ENCODE data around the gene POM121L12.

POM121L12 gene

GRCh38 chr7:53035499-53036412 is at the start of gene POM121L12:
TSS of gene POM121L12 (plus strand) at chr7:53035633. CDS start at chr7:53035672, 39 bp downstream.
- DNase-seq (ENCODE audit: low read depth) = no peak

GRCh38 chr7:52992001-52992400 is 43.4 kb upstream of the POM121L12 start:
- DNase-seq (ENCODE audit: low read depth) = no peak

GRCh38 chr7:52992479-52993162 is 42.8 kb upstream of the POM121L12 start:
- no peak for DNase-seq (ENCODE audit: low read depth)

GRCh38 chr7:52995676-52996075 is 39.8 kb upstream of the POM121L12 start:
- no peak for DNase-seq (ENCODE audit: low read depth)

- no peak for DNase-seq (ENCODE audit: low read depth)
Measured at GRCh38 chr7:53001221-53001620, 34.2 kb upstream of the POM121L12 start.

- DNase-seq (ENCODE audit: low read depth) = no peak
Measured at GRCh38 chr7:53002389-53002788, 33.0 kb upstream of the POM121L12 start.

- DNase-seq (ENCODE audit: low read depth) = no peak
Measured at GRCh38 chr7:53003653-53004445, 31.6 kb upstream of the POM121L12 start.

- DNase-seq (ENCODE audit: low read depth) = no peak
Measured at GRCh38 chr7:53013925-53014324, 21.5 kb upstream of the POM121L12 start.

- DNase-seq (ENCODE audit: low read depth) = no peak
Measured at GRCh38 chr7:53015463-53015862, 20.0 kb upstream of the POM121L12 start.

- DNase-seq (ENCODE audit: low read depth) = no peak
Measured at GRCh38 chr7:53022893-53023292, 12.5 kb upstream of the POM121L12 start.

GRCh38 chr7:53048638-53049037 is 13.2 kb downstream of the POM121L12 start:
- DNase-seq (ENCODE audit: low read depth) = no peak

GRCh38 chr7:53050433-53050832 is 15.0 kb downstream of the POM121L12 start:
- DNase-seq (ENCODE audit: low read depth) = no peak

GRCh38 chr7:53059591-53059990 is 24.2 kb downstream of the POM121L12 start:
- DNase-seq (ENCODE audit: low read depth) = no peak

- DNase-seq (ENCODE audit: low read depth) = no peak
Measured at GRCh38 chr7:53060066-53060465, 24.6 kb downstream of the POM121L12 start.

- no peak for DNase-seq (ENCODE audit: low read depth)
Measured at GRCh38 chr7:53062796-53063195, 27.4 kb downstream of the POM121L12 start.

- no peak for DNase-seq (ENCODE audit: low read depth)
Measured at GRCh38 chr7:53068673-53069072, 33.2 kb downstream of the POM121L12 start.

GRCh38 chr7:53070883-53071282 is 35.5 kb downstream of the POM121L12 start:
- DNase-seq (ENCODE audit: low read depth) = no peak

Measured in stimulated activated CD8-positive, alpha-beta memory T cell treated with anti-CD3 and anti-CD28 coated beads, Interleukin-12 subunit alpha, Interleukin-12 subunit beta, amount 100 ng/mL, for 4 hours (primary cell).